Measurements from ENCODE around the gene CBX5. TPM values are rescaled to one million over a fixed set of nuclear protein-coding genes. Genes with fewer than 3 reads are reported as not detected.
A peak's percentile ranks its signal among the peaks of the same experiment; 100 is the strongest.

Gene CBX5
- total and polyA plus RNA-seq, 9 of the 15 experiments (the other 6 are each of a cell fraction or from before 2014, with no cell fraction given) = 32.6 to 102 (median 59.2) TPM

DNA sequence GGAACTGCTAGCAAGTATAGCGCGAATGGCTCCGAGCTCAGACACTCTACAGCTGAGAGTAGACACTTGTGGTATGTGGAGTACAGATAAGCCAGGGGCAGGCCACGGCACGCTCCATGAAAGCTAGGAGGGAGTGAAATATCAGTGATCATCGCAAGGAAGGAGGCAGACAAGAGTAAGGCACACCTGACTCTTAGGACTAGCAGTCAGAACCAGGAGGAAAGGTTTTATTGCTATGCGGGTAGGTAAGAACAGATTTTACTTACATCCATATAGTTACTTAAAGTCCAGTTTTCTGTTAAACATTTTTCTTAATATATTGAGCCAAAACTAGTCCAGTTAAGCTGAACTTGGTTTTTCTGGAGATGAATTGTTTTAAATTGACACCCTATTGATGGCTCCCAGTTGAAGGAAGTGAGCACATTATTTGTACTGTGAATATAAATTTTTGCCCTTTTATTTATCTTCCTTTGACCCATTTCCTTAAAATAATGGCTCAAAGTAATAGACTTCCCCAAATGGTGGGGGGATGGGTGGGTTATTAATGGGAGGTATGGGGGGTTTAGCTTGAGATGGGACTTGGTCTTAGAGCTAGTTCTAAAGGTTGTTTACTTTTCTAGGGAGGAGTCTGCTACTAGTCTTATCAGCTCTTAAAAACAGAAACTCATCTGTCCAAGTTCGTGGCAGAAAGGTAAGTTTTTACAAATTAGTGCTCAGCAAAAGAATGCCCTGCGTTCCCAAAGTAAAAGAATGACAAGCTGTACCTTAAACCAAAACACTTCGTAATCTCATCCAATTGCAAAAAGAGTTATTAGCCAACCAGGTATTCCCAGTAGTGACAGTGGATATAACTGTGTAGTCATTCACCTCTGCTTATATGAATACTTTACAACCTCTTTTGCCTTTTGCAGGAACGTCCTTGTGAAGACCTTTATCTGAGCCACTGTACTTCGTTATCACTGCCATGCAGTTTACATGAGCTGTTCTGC, 6.4 kb upstream of the CBX5 start (continued):
- TF ChIP-seq, protein P1, sequence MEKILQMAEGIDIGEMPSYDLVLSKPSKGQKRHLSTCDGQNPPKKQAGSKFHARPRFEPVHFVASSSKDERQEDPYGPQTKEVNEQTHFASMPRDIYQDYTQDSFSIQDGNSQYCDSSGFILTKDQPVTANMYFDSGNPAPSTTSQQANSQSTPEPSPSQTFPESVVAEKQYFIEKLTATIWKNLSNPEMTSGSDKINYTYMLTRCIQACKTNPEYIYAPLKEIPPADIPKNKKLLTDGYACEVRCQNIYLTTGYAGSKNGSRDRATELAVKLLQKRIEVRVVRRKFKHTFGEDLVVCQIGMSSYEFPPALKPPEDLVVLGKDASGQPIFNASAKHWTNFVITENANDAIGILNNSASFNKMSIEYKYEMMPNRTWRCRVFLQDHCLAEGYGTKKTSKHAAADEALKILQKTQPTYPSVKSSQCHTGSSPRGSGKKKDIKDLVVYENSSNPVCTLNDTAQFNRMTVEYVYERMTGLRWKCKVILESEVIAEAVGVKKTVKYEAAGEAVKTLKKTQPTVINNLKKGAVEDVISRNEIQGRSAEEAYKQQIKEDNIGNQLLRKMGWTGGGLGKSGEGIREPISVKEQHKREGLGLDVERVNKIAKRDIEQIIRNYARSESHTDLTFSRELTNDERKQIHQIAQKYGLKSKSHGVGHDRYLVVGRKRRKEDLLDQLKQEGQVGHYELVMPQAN (IDR thresholded peaks at IDR 0.05; ENCODE audit: borderline replicate concordance) = 0 out of 2 replicates have a peak, but pooled peaks have one; percentile 16
- TF ChIP-seq DDX20 (tag; IDR thresholded peaks at IDR 0.05; ENCODE audit: low read depth) (no peak), FOSL1 (tag; conservative IDR thresholded peaks at IDR 0.05) (0 out of 2 replicates have a peak, but pooled peaks have one; percentile 10), STAT6 (CRISPR knock-in tag; IDR thresholded peaks at IDR 0.05) (no peak), ZNF232 (CRISPR knock-in tag; IDR thresholded peaks at IDR 0.05) (no peak), HNRNPLL (IDR thresholded peaks at IDR 0.05; ENCODE audit: low read depth, low read length, poor library complexity, severe bottlenecking) (no peak), THRA (IDR thresholded peaks at IDR 0.05) (no peak), SRSF7 (optimal IDR thresholded peaks at IDR 0.05; ENCODE audit: low read depth, low read length) (no peak), ZNF75A (CRISPR knock-in tag; IDR thresholded peaks at IDR 0.05) (no peak), ZNF830 (CRISPR knock-in tag; IDR thresholded peaks at IDR 0.05) (no peak), TEAD2 (tag; IDR thresholded peaks at IDR 0.05) (no peak), CCNT2 (IDR thresholded peaks at IDR 0.05; ENCODE audit: borderline replicate concordance, extremely low read depth, insufficient read length, low read depth, low read length) (peak; percentile 61)
- TF ChIP-seq, protein P2, sequence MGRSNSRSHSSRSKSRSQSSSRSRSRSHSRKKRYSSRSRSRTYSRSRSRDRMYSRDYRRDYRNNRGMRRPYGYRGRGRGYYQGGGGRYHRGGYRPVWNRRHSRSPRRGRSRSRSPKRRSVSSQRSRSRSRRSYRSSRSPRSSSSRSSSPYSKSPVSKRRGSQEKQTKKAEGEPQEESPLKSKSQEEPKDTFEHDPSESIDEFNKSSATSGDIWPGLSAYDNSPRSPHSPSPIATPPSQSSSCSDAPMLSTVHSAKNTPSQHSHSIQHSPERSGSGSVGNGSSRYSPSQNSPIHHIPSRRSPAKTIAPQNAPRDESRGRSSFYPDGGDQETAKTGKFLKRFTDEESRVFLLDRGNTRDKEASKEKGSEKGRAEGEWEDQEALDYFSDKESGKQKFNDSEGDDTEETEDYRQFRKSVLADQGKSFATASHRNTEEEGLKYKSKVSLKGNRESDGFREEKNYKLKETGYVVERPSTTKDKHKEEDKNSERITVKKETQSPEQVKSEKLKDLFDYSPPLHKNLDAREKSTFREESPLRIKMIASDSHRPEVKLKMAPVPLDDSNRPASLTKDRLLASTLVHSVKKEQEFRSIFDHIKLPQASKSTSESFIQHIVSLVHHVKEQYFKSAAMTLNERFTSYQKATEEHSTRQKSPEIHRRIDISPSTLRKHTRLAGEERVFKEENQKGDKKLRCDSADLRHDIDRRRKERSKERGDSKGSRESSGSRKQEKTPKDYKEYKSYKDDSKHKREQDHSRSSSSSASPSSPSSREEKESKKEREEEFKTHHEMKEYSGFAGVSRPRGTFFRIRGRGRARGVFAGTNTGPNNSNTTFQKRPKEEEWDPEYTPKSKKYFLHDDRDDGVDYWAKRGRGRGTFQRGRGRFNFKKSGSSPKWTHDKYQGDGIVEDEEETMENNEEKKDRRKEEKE (IDR thresholded peaks at IDR 0.05; ENCODE audit: borderline replicate concordance in 1 of 2, control insufficient read depth in 1 of 2, low read depth in 2 of 2, low read length in 1 of 2) = peak; percentile 7 to 32; a peak in 2 of 4 replicates
- TF ChIP-seq, protein P3, sequence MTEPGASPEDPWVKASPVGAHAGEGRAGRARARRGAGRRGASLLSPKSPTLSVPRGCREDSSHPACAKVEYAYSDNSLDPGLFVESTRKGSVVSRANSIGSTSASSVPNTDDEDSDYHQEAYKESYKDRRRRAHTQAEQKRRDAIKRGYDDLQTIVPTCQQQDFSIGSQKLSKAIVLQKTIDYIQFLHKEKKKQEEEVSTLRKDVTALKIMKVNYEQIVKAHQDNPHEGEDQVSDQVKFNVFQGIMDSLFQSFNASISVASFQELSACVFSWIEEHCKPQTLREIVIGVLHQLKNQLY (CRISPR knock-in tag; conservative IDR thresholded peaks at IDR 0.05) = 0 out of 4 replicates have a peak, but pooled peaks of 1 of the 2 experiments have one; percentile 23
